ENCODE results near the gene PLXNA2.

The PLXNA2 gene

DNA sequence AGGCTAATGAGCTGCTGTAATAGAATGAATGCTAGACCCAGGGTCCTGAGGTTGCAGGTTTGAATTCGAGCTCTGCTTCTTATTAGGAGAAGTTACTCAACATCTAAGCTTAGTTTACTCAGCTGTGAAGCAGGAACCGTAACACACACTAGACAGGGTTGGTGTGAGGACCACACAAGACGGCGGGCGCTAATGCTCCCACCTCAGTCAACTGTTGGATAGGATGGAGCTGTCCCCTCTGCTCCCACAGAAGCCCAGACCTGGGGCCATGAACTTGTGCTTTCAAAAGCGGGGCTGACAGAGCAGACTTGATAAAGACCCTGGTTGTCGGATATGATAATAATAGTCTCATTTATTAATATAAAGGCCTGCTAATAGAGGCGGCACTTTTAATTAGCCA, 234.9 kb downstream of the PLXNA2 start:
- FAIRE-seq (no peak), DNase-seq (ENCODE audit: insufficient read length, low spot score) (no peak)

GRCh38 chr1:208008534-208008933, 235.7 kb downstream of the PLXNA2 start:
- FAIRE-seq = no peak

GRCh38 chr1:208007938-208008342, 236.2 kb downstream of the PLXNA2 start:
- no peak for DNase-seq (ENCODE audit: insufficient read length, low spot score)

More at GRCh38 chr1:208008534-208008933, 235.7 kb downstream of the PLXNA2 start:
- no peak for DNase-seq (ENCODE audit: insufficient read length, low spot score)

GRCh38 chr1:208007319-208007937, 236.8 kb downstream of the PLXNA2 start:
- DNase-seq (ENCODE audit: insufficient read length, low spot score) = no peak
- FAIRE-seq = no peak

More at GRCh38 chr1:208007938-208008342, 236.2 kb downstream of the PLXNA2 start:
- no peak for FAIRE-seq

GRCh38 chr1:208006258-208006920, 237.8 kb downstream of the PLXNA2 start:
- no peak for DNase-seq (ENCODE audit: insufficient read length, low spot score)
- FAIRE-seq = no peak

- FAIRE-seq (no peak), DNase-seq (ENCODE audit: insufficient read length, low spot score) (no peak)
Observed at GRCh38 chr1:208004851-208005250, 239.3 kb downstream of the PLXNA2 start.

- FAIRE-seq (no peak), DNase-seq (ENCODE audit: insufficient read length, low spot score) (no peak)
Observed at GRCh38 chr1:208003241-208003640, 240.9 kb downstream of the PLXNA2 start.

GRCh38 chr1:208002672-208003071, 241.5 kb downstream of the PLXNA2 start:
- DNase-seq (ENCODE audit: insufficient read length, low spot score) (no peak), FAIRE-seq (no peak)

- DNase-seq (ENCODE audit: insufficient read length, low spot score) = no peak
- no peak for FAIRE-seq
Observed at GRCh38 chr1:208002078-208002477, 242.1 kb downstream of the PLXNA2 start.

GRCh38 chr1:208000504-208000903, 243.7 kb downstream of the PLXNA2 start:
- no peak for FAIRE-seq

GRCh38 chr1:207999972-208000371, 244.2 kb downstream of the PLXNA2 start:
- FAIRE-seq (no peak), DNase-seq (ENCODE audit: insufficient read length, low spot score) (no peak)

More at GRCh38 chr1:208000504-208000903, 243.7 kb downstream of the PLXNA2 start:
- DNase-seq (ENCODE audit: insufficient read length, low spot score) = no peak

DNA sequence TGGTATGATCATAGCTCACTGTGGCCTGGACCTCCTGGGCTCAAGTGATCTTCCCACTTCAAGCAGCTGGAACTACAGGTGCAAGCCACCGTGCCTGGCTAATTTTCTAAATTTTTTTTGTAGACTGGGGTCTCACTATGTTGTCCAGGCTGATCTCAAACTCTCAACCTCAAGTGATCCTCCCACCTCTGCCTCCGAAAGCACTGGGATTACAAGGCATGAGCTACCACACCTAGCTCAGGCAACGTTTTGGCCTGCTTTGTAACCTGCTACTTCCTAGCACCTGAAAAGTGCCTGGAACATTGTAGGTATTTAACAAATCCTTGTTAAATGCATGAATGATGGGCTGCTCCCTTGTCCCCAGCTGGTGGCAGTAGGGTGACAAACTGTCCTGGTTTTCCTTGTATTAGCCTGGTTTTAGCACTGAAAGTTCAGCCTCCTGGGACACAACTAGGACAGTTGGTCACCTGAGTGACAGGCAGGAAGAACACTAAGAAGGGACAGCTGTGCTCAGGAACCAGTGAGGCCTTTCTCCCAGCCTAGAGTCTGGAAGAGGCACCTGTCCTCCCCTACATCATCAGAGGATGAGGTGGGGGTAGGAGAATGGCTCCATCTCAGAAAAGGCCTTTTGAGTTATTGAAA, 244.8 kb downstream of the PLXNA2 start:
- no peak for DNase-seq (ENCODE audit: insufficient read length, low spot score)
- FAIRE-seq = no peak

DNA sequence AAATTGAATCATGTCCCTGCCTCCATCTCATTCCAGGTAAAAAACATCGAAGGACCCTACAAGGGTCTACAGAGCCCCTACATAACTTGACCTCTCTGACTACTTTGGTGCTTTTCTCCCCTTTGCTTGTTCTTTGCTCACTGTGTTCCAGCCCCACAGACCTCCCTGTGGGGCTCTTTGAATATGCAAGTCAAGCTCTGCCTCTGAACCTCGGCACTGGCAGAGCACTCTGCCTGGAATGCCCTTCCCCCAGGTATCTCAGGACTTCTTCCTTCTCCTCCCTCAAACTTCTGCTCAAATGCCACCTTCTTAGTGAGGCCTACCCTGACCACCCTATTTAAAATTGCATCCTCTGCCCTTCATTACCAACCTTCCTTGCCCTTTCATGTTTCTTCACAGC, 245.5 kb downstream of the PLXNA2 start:
- no peak for DNase-seq (ENCODE audit: insufficient read length, low spot score)
- FAIRE-seq = no peak

DNA sequence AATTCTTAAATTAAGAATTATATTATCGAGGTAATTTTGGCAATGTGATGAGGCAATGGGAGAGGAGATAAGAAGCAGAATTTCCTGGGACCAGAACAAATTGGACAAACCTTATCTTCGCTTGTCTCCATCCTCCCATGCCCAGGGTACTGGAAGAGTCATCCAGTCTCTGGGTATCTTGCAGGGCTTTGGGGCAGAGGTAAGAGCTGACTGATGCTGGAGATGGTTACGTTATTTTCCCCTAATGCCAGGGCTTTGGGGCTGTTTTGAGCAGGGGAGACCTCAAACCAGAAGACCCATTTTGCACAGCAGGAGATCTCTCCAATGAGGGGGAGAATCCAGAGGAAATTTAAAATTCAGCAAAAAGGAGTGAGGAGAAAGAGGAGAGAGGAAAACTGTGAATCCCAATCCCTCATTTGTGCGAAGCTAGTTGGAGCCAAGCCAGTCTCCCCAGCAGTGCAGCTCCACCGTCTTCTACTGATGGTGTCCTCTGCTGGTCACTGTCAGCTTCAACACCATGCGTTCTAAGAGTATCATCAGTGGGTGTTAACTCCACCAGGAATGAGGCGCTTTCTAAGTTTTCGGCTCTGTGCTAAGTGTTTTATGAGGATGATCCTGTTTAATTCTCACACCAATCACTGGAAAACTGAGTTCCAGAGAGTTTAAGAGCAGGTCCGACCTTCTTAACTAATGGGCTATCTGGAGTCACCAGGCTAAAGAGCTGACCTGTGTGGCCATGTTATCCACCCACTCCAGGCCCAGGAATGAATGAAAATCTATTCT, 246.5 kb downstream of the PLXNA2 start:
- peak; percentile 53 for DNase-seq (ENCODE audit: insufficient read length, low spot score)

GRCh38 chr1:207996636-207997035, 247.5 kb downstream of the PLXNA2 start:
- no peak for DNase-seq (ENCODE audit: insufficient read length, low spot score)
- FAIRE-seq = no peak

More for the DNA sequence above, 246.5 kb downstream of the PLXNA2 start:
- peak; percentile 87 for FAIRE-seq

- FAIRE-seq (no peak), DNase-seq (ENCODE audit: insufficient read length, low spot score) (no peak)
Observed at GRCh38 chr1:207995576-207995975, 248.6 kb downstream of the PLXNA2 start.

GRCh38 chr1:207993477-207994445, 250.4 kb downstream of the PLXNA2 start:
- FAIRE-seq (no peak), DNase-seq (ENCODE audit: insufficient read length, low spot score) (no peak)

- FAIRE-seq (no peak), DNase-seq (ENCODE audit: insufficient read length, low spot score) (no peak)
Observed at GRCh38 chr1:207992677-207993236, 251.4 kb downstream of the PLXNA2 start.

- no peak for FAIRE-seq
- DNase-seq (ENCODE audit: insufficient read length, low spot score) = no peak
Observed at GRCh38 chr1:207991583-207992026, 252.6 kb downstream of the PLXNA2 start.
